WTC11 (cell line): ENCODE data around the gene FHL3. TPM values are rescaled to one million over a fixed set of nuclear protein-coding genes. Genes with fewer than 3 reads are reported as not detected.

ENCODE experiments used
- ATF1 ChIP-seq: sonication (generic); formaldehyde crosslinking; IDR thresholded peaks from 2 replicates; pipeline ENCODE4 v1.8.1; 2023; ENCODE audit warnings: mild to moderate bottlenecking, moderate library complexity, missing genetic modification reagents
- CBFB ChIP-seq: sonication (generic); formaldehyde crosslinking; IDR thresholded peaks from 2 replicates; pipeline ENCODE4 v1.8.1; 2022; ENCODE audit warnings: mild to moderate bottlenecking, low read depth, missing genetic modification reagents
- CREM ChIP-seq: sonication (generic); formaldehyde crosslinking; IDR thresholded peaks from 2 replicates; pipeline ENCODE4 v1.8.1; 2022; ENCODE audit warnings: mild to moderate bottlenecking, missing genetic modification reagents, moderate library complexity
- ELF4 ChIP-seq: sonication (generic); formaldehyde crosslinking; IDR thresholded peaks from 2 replicates; pipeline ENCODE4 v1.8.1; 2022; ENCODE audit warnings: low read depth, mild to moderate bottlenecking, moderate library complexity, missing genetic modification reagents
- ETV6 ChIP-seq: sonication (generic); formaldehyde crosslinking; IDR thresholded peaks from 2 replicates; pipeline ENCODE4 v1.8.1; 2022; ENCODE audit warnings: mild to moderate bottlenecking, missing genetic modification reagents
- FOXK1 ChIP-seq: sonication (generic); formaldehyde crosslinking; IDR thresholded peaks from 2 replicates; pipeline ENCODE4 v1.8.0; 2022; ENCODE audit warnings: mild to moderate bottlenecking, moderate library complexity, missing genetic modification reagents
- FOXP1 ChIP-seq: sonication (generic); formaldehyde crosslinking; IDR thresholded peaks from 2 replicates; pipeline ENCODE4 v1.8.0; 2022; ENCODE audit warnings: missing genetic modification reagents, mild to moderate bottlenecking, moderate library complexity, borderline replicate concordance
- GABPB1 ChIP-seq: sonication (generic); formaldehyde crosslinking; IDR thresholded peaks from 2 replicates; pipeline ENCODE4 v1.8.1; 2023; ENCODE audit warnings: mild to moderate bottlenecking, missing genetic modification reagents
- GTF2I ChIP-seq: fragments of 250-450 bp; sonication (Bioruptor Pico); conservative IDR thresholded peaks from 2 replicates; pipeline ENCODE4 v1.4.0; 2021; ENCODE audit warnings: mild to moderate bottlenecking
- HMGXB4 ChIP-seq: sonication (generic); formaldehyde crosslinking; IDR thresholded peaks from 2 replicates; pipeline ENCODE4 v1.8.1; 2023; ENCODE audit warnings: mild to moderate bottlenecking, moderate library complexity, missing genetic modification reagents
- IRF2 ChIP-seq: sonication (generic); formaldehyde crosslinking; IDR thresholded peaks from 2 replicates; pipeline ENCODE4 v1.8.0; 2022; ENCODE audit warnings: low read depth, missing genetic modification reagents, borderline replicate concordance
- MXD4 ChIP-seq: fragments of 250-450 bp; sonication (Bioruptor Pico); IDR thresholded peaks from 2 replicates; pipeline ENCODE4 v1.8.0; 2021; ENCODE audit warnings: mild to moderate bottlenecking, moderate library complexity, borderline replicate concordance
- NFATC4 ChIP-seq: fragments of 250-450 bp; sonication (Bioruptor Pico); IDR thresholded peaks from 2 replicates; pipeline ENCODE4 v1.9.0; 2021; ENCODE audit warnings: mild to moderate bottlenecking
- NFE2L1 ChIP-seq: sonication (generic); formaldehyde crosslinking; IDR thresholded peaks from 2 replicates; pipeline ENCODE4 v1.8.1; 2023; ENCODE audit warnings: missing genetic modification reagents
- OVOL2 ChIP-seq: fragments of 250-450 bp; sonication (Bioruptor Pico); IDR thresholded peaks from 2 replicates; pipeline ENCODE4 v1.9.0; 2021; ENCODE audit warnings: mild to moderate bottlenecking, borderline replicate concordance
- PRRX2 ChIP-seq: fragments of 250-450 bp; sonication (Bioruptor Pico); IDR thresholded peaks from 2 replicates; pipeline ENCODE4 v1.8.0; 2021; ENCODE audit warnings: mild to moderate bottlenecking
- USF1 ChIP-seq: sonication (generic); formaldehyde crosslinking; IDR thresholded peaks from 2 replicates; pipeline ENCODE4 v1.8.0; 2022; ENCODE audit warnings: mild to moderate bottlenecking, missing genetic modification reagents
- USF2 ChIP-seq: sonication (generic); formaldehyde crosslinking; IDR thresholded peaks from 2 replicates; pipeline ENCODE4 v1.8.1; 2023; ENCODE audit warnings: mild to moderate bottlenecking, missing genetic modification reagents, moderate library complexity
- ZNF121 ChIP-seq: sonication (generic); formaldehyde crosslinking; IDR thresholded peaks from 2 replicates; pipeline ENCODE4 v1.8.0; 2023; ENCODE audit warnings: missing genetic modification reagents
- ZNF281 ChIP-seq: sonication (generic); formaldehyde crosslinking; IDR thresholded peaks from 2 replicates; pipeline ENCODE4 v1.8.0; 2023; ENCODE audit warnings: mild to moderate bottlenecking, missing genetic modification reagents
- total RNA-seq: library from RNA; stranded (reverse); gene quantifications from 3 replicates; pipeline ENCODE4 v1.2.3, GENCODE V29; 2021
- TF ChIP-seq, protein P1 (sequence below): sonication (generic); formaldehyde crosslinking; IDR thresholded peaks from 2 replicates; pipeline ENCODE4 v1.8.0; 2022; ENCODE audit warnings: mild to moderate bottlenecking, missing genetic modification reagents
- TF ChIP-seq, protein P2 (sequence below): sonication (generic); formaldehyde crosslinking; IDR thresholded peaks from 2 replicates; pipeline ENCODE4 v1.8.1; 2023; ENCODE audit warnings: mild to moderate bottlenecking, missing genetic modification reagents
- TF ChIP-seq, protein P3 (sequence below): sonication (generic); formaldehyde crosslinking; conservative IDR thresholded peaks from 2 replicates; pipeline ENCODE4 v1.8.1; 2023; ENCODE audit warnings: mild to moderate bottlenecking, low read depth, missing genetic modification reagents, moderate library complexity
- TF ChIP-seq, protein P4 (sequence below): sonication (generic); formaldehyde crosslinking; IDR thresholded peaks from 2 replicates; pipeline ENCODE4 v1.8.0; 2023; ENCODE audit warnings: missing genetic modification reagents
- TF ChIP-seq, protein P5 (sequence below): sonication (generic); formaldehyde crosslinking; IDR thresholded peaks from 2 replicates; pipeline ENCODE4 v1.8.1; 2023; ENCODE audit warnings: mild to moderate bottlenecking, missing genetic modification reagents

FHL3 gene
- total RNA-seq, 1 experiment from 2014 or later = 34.4 TPM

GRCh38 chr1:38045401-38046332 is 40.4 kb upstream of the FHL3 start (continued):
- peak; percentile 19; the same call in 1 of the 2 replicates for TF ChIP-seq ZNF281 (CRISPR knock-in tag)
- TF ChIP-seq NFATC4 (CRISPR knock-in tag) = no peak
- no peak for TF ChIP-seq CBFB (CRISPR knock-in tag)
- TF ChIP-seq MXD4 (CRISPR knock-in tag) = no peak
- peak; percentile 42; the same call in 1 of the 2 replicates for TF ChIP-seq HMGXB4 (CRISPR knock-in tag)
- 0 out of 2 replicates have a peak, but pooled peaks have one; percentile 49 for TF ChIP-seq ELF4 (CRISPR knock-in tag)
- no peak for TF ChIP-seq GTF2I
- TF ChIP-seq FOXP1 (CRISPR knock-in tag) = peak; percentile 98
- TF ChIP-seq, protein P1, sequence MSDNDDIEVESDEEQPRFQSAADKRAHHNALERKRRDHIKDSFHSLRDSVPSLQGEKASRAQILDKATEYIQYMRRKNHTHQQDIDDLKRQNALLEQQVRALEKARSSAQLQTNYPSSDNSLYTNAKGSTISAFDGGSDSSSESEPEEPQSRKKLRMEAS = peak; percentile 98
- TF ChIP-seq USF1 (CRISPR knock-in tag) = no peak
- TF ChIP-seq GABPB1 (CRISPR knock-in tag) = no peak
- TF ChIP-seq, protein P2, sequence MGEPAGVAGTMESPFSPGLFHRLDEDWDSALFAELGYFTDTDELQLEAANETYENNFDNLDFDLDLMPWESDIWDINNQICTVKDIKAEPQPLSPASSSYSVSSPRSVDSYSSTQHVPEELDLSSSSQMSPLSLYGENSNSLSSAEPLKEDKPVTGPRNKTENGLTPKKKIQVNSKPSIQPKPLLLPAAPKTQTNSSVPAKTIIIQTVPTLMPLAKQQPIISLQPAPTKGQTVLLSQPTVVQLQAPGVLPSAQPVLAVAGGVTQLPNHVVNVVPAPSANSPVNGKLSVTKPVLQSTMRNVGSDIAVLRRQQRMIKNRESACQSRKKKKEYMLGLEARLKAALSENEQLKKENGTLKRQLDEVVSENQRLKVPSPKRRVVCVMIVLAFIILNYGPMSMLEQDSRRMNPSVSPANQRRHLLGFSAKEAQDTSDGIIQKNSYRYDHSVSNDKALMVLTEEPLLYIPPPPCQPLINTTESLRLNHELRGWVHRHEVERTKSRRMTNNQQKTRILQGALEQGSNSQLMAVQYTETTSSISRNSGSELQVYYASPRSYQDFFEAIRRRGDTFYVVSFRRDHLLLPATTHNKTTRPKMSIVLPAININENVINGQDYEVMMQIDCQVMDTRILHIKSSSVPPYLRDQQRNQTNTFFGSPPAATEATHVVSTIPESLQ (CRISPR knock-in tag) = no peak
- TF ChIP-seq, protein P3, sequence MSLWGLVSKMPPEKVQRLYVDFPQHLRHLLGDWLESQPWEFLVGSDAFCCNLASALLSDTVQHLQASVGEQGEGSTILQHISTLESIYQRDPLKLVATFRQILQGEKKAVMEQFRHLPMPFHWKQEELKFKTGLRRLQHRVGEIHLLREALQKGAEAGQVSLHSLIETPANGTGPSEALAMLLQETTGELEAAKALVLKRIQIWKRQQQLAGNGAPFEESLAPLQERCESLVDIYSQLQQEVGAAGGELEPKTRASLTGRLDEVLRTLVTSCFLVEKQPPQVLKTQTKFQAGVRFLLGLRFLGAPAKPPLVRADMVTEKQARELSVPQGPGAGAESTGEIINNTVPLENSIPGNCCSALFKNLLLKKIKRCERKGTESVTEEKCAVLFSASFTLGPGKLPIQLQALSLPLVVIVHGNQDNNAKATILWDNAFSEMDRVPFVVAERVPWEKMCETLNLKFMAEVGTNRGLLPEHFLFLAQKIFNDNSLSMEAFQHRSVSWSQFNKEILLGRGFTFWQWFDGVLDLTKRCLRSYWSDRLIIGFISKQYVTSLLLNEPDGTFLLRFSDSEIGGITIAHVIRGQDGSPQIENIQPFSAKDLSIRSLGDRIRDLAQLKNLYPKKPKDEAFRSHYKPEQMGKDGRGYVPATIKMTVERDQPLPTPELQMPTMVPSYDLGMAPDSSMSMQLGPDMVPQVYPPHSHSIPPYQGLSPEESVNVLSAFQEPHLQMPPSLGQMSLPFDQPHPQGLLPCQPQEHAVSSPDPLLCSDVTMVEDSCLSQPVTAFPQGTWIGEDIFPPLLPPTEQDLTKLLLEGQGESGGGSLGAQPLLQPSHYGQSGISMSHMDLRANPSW = no peak
- TF ChIP-seq, protein P4, sequence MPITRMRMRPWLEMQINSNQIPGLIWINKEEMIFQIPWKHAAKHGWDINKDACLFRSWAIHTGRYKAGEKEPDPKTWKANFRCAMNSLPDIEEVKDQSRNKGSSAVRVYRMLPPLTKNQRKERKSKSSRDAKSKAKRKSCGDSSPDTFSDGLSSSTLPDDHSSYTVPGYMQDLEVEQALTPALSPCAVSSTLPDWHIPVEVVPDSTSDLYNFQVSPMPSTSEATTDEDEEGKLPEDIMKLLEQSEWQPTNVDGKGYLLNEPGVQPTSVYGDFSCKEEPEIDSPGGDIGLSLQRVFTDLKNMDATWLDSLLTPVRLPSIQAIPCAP (CRISPR knock-in tag) = peak; percentile 92; the same call in 1 of the 2 replicates
- TF ChIP-seq NFE2L1 = peak; percentile 96
- TF ChIP-seq IRF2 (CRISPR knock-in tag) = 0 out of 2 replicates have a peak, but pooled peaks have one; percentile 69
- TF ChIP-seq, protein P5, sequence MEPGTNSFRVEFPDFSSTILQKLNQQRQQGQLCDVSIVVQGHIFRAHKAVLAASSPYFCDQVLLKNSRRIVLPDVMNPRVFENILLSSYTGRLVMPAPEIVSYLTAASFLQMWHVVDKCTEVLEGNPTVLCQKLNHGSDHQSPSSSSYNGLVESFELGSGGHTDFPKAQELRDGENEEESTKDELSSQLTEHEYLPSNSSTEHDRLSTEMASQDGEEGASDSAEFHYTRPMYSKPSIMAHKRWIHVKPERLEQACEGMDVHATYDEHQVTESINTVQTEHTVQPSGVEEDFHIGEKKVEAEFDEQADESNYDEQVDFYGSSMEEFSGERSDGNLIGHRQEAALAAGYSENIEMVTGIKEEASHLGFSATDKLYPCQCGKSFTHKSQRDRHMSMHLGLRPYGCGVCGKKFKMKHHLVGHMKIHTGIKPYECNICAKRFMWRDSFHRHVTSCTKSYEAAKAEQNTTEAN = peak; percentile 97
- peak; percentile 81 for TF ChIP-seq ETV6 (CRISPR knock-in tag)
- peak; percentile 73 for TF ChIP-seq ZNF121 (CRISPR knock-in tag)
- peak; percentile 87 for TF ChIP-seq FOXK1 (CRISPR knock-in tag)
- TF ChIP-seq OVOL2 = no peak
- TF ChIP-seq CREM (CRISPR knock-in tag) = no peak
- peak; percentile 91; the same call in 1 of the 2 replicates for TF ChIP-seq ATF1 (CRISPR knock-in tag)
- TF ChIP-seq PRRX2 (CRISPR knock-in tag) = no peak
- 0 out of 2 replicates have a peak, but pooled peaks have one; percentile 12 for TF ChIP-seq USF2
